Breast epithelium (tissue), 3 donors: ENCODE measurements around the gene GNAQ.

ENCODE experiments used
- CTCF ChIP-seq, 3 donors: fragments of 450-650 bp; IDR thresholded peaks; one replicate each; pipeline ENCODE4 v1.5.1; 2016 to 2017; ENCODE audit warnings: antibody characterized with exemption in 3 of 3, mild to moderate bottlenecking in 3 of 3, moderate library complexity in 3 of 3
- POLR2AphosphoS5 ChIP-seq, 3 donors: sonication (generic); formaldehyde crosslinking; IDR thresholded peaks; one replicate each; pipeline ENCODE4 v1.6.1; 2017; ENCODE audit warnings: antibody characterized with exemption in 3 of 3

- TF ChIP-seq POLR2AphosphoS5 (IDR thresholded peaks at IDR 0.05): no peak
- TF ChIP-seq CTCF (IDR thresholded peaks at IDR 0.05): no peak
Measured at GRCh38 chr9:77866878-77867277, 164.7 kb downstream of the GNAQ start.
